ENCODE measurements around the gene CCDC149.

Gene CCDC149

GRCh38 chr4:24862073-24862751 lies 50.6 kb downstream of the CCDC149 start:
- H3K4me3 ChIP-seq (replicated peaks; ENCODE audit: low read depth, low read length) = no peak overlapping the region
- no peak for DNase-seq (ENCODE audit: low read depth)
- TF ChIP-seq CTCF (IDR thresholded peaks at IDR 0.05; ENCODE audit: low read length, missing control alignments) = no peak

- H3K4me3 ChIP-seq (replicated peaks; ENCODE audit: low read depth, low read length) = no peak overlapping the region
- no peak for DNase-seq (ENCODE audit: low read depth)
- TF ChIP-seq CTCF (IDR thresholded peaks at IDR 0.05; ENCODE audit: low read length, missing control alignments) = no peak
Measured at GRCh38 chr4:24858550-24858949, 54.3 kb downstream of the CCDC149 start.

GRCh38 chr4:24858026-24858425 lies 54.8 kb downstream of the CCDC149 start:
- peak; percentile 67 for DNase-seq (ENCODE audit: low read depth)
- no peak overlapping the region for H3K4me3 ChIP-seq (replicated peaks; ENCODE audit: low read depth, low read length)
- TF ChIP-seq CTCF (IDR thresholded peaks at IDR 0.05; ENCODE audit: low read length, missing control alignments) = no peak

GRCh38 chr4:24856586-24856985 lies 56.3 kb downstream of the CCDC149 start:
- peak; percentile 77 for DNase-seq (ENCODE audit: low read depth)
- TF ChIP-seq CTCF (IDR thresholded peaks at IDR 0.05; ENCODE audit: low read length, missing control alignments) = no peak
- no peak overlapping the region for H3K4me3 ChIP-seq (replicated peaks; ENCODE audit: low read depth, low read length)

GRCh38 chr4:24855741-24856140 lies 57.1 kb downstream of the CCDC149 start:
- TF ChIP-seq CTCF (IDR thresholded peaks at IDR 0.05; ENCODE audit: low read length, missing control alignments) = no peak

GRCh38 chr4:24853142-24853541 lies 59.7 kb downstream of the CCDC149 start:
- DNase-seq (ENCODE audit: low read depth) = peak; percentile 46
- no peak overlapping the region for H3K4me3 ChIP-seq (replicated peaks; ENCODE audit: low read depth, low read length)
- TF ChIP-seq CTCF (IDR thresholded peaks at IDR 0.05; ENCODE audit: low read length, missing control alignments) = no peak

More at GRCh38 chr4:24855741-24856140, 57.1 kb downstream of the CCDC149 start:
- DNase-seq (ENCODE audit: low read depth) = no peak
- H3K4me3 ChIP-seq (replicated peaks; ENCODE audit: low read depth, low read length) = no peak overlapping the region

- no peak overlapping the region for H3K4me3 ChIP-seq (replicated peaks; ENCODE audit: low read depth, low read length)
- no peak for TF ChIP-seq CTCF (IDR thresholded peaks at IDR 0.05; ENCODE audit: low read length, missing control alignments)
- peak; percentile 85 for DNase-seq (ENCODE audit: low read depth)
Measured at GRCh38 chr4:24850674-24851073, 62.2 kb downstream of the CCDC149 start.
